8988T (cell line): Measurements from ENCODE around the gene RANBP17.
"Not testable (repeated sequence)": the region's sequence is repeated elsewhere in the genome, so short reads cannot be mapped to it uniquely, and the experiment has no call there.

Source experiments
- DNase-seq: peaks from one replicate; pipeline ENCODE4 v3.0.0; 2011

Gene RANBP17

DNA sequence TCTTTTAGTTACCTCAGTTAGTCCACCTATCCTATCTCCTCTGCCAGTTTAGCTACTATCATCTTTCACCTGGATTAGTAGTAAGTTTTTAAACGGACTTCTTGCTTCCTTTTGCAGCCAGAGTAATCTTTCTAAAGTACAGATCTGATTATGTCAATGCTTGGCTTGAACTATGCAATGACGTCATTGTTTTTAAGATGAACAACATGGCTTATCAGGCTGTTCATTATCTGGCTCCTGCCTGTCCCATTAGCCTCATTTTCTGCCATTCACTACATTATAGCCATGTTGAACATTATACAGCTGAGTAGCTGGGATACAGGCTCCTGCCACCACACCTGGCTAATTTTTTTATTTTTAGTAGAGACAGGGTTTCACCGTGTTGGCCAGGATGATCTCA is 98.7 kb downstream of the RANBP17 start:
- no peak for DNase-seq

DNA sequence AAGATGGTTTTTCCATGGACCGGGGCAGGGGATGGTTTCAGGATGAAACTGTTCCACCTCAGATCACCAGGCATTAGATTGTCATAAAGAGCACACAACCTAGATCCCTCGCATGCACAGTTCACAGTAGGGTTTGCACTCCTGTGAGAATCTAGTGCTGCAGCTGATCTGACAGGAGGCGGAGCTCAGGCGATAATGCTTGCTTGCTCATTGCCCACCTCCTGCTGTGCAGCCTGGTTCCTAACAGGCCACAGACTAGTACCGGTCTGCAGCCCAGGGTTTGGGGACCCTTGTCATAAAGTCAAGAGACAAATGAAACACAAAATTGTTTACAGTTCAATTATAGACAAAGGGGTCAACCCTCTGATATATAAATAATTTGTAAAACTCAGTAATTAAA is 101.7 kb downstream of the RANBP17 start:
- no peak for DNase-seq

GRCh38 chr5:170974461-170974860 is 112.6 kb downstream of the RANBP17 start:
- no peak for DNase-seq

DNA sequence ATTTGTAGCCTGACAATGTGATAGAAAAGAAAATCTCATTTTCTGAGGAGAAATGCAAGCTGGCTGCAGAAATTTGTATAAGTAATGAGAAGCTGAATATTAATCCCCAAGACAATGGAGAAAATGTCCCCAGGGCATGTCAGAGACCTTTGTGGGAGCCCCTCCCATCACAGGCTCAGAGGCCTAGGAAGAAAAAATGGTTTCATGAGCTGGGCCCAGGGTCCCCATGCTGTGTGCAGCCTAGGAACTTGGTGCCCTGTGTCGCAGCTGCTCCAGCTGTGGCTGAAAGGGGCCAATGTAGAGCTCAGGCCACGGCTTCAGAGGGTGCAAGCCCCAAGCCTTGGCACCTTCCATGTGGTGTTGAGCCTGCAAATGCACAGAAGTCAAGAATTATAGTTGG is 118.4 kb downstream of the RANBP17 start:
- not testable (repeated sequence) for DNase-seq

DNA sequence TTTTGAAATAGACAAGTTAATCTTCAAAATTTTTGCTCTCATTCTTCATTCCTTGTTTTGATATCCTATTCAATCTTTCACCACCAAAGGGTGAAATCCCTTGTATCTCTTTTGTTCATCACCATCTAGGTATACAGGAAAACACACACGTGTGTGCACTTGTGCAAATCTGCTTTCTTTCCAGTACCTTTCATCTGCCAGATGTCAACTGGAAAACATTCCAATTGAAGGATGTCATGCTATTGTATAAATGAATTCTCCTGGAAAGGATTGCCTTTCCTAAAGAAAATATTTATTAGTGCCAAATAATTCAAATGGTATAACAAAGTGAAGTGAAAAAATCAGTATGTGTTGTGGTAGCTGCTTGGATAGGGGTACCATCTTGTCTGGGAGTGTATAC is 123.7 kb downstream of the RANBP17 start:
- no peak for DNase-seq

- DNase-seq, result no peak
These were observed 124.8 kb downstream of the RANBP17 start for GRCh38 chr5:170986598-170986997.

DNA sequence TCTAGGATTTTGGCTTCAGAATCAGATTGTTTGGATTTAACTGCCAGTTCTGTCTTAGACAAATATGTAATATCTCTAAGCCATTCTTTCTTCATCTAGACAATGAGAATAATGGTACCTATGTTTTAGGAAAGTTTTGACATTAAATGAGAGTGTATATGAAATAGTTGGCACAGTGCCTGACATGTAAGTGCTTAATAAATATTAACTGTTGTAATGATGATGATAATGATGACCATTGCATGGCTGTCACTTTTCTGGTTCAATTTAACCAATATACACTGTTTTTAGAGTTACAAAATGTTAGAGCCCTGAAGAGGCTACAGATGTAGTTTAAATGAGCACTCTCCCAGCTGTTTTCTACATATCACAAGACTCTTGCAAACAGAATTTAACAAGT is 131.7 kb downstream of the RANBP17 start:
- DNase-seq, result no peak

GRCh38 chr5:171010086-171010485 is 148.3 kb downstream of the RANBP17 start:
- DNase-seq, result no peak

- no peak for DNase-seq
These were observed 149.0 kb downstream of the RANBP17 start for GRCh38 chr5:171010816-171011215.

DNA sequence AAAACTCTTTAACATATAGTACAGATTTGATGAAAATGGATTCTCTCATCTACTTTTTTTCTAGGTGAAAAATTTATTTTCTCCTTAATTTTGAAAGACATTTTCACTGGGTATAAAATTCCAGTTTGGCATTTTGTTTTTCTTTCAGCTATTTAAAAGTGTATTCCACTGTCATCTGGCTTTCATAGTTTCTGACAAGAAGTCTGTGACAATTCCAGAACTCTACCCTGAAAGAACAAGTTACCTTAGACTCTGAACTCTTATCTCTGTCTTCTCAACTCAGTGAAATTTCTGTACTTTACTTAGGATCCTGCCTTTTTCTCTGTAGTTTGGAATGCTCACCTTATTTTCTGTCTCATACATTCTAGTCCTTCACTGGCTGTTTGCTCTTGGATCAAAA is 161.7 kb downstream of the RANBP17 start:
- DNase-seq, result no peak

DNA sequence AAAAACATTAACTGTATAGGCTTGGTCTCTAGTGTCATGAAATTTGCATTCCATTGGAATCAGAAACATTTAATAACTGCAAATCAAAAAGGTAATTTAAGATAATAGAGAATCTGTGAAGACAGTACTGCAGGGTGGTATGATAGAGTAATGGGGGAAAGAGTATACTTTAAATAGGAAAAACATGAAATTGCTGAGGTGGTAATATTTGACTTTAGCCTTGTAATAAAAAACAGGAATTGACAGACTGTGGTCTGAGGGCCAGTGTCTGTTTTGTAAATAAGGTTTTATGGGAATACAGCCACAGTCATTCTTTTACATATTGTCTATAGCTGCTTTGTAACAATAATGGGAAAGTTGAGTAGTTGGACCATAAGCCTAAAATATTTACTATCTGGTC is 162.3 kb downstream of the RANBP17 start:
- DNase-seq, result no peak

DNA sequence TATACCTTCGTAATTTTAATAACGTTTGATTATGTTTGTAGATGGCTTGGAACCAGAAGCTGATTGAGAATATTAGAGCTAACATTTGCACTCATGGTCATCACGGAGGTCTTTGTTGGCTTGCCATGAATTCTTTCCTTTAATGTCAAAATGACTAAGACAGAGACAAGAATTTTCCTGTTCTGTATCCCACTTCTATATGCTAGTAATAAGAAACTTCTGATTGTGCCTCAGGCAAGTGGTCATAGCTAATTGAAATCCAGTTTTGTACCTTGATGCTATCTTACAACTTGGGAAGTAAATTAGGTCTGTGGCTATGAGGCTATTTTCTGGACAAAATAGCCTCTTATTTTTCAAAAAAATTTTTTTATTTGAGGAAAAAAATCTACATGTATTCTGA is 167.6 kb downstream of the RANBP17 start:
- DNase-seq, result no peak

DNA sequence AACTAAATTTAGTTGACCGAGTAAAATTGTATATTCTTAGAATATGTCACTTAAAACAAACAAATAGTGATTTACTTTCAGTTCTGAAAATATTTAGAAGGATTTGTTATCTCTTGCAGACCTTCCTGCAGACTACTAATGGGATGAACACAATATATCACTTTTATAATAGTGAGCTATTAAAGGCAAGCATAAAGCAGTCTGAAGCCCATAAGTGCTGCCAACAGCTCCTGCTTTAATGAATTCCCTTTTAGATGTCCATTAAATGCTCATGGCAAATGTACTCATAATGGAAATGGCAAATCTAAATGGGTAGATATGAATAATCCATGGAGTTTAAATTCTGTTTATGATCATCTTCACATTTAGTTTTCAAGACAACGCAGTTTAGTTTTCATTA is 170.2 kb downstream of the RANBP17 start:
- DNase-seq, result no peak

DNA sequence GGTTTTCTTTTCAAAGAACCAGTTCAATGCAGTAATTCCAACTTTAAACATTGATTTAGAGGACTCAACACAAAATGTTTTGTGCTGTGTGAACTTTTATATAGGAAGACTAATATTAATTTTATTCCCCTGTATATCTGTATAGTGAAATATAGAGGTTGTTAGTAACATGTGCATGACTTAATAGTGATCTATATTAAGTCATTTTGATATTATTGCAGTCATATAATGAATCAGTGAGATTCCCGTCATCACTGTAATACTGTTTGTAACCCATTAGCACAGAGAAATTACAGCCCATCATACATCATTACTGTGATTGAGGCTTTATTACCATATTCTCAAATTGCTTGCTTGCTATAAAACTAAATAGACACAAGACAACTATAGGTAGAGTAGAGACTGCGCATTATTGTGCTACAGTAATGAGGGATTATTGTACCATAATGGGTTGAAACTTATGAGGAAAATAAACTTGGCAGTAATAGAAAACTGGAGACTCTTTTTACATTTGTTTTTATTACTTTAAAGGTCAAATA is 170.7 kb downstream of the RANBP17 start:
- DNase-seq, result no peak

DNA sequence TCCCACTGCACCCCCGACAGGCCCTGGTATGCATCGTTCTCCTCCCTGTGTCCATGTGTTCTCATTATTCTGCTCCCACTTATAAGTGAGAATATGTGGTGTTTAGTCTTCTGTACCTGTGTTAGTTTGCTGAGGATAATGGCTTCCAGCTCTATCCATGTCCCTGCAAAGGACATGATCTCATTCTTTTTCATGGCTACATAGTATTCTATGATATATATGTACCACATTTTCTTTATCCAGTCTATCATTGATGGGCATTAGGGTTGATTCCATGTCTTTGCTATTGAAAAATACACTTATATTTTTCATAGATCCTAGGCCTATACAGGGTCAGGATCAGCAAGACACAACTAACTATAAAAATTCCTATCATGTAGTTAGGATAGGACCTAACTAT is 180.1 kb downstream of the RANBP17 start:
- not testable (repeated sequence) for DNase-seq

- no peak for DNase-seq
These were observed 189.1 kb downstream of the RANBP17 start for GRCh38 chr5:171050916-171051315.

DNA sequence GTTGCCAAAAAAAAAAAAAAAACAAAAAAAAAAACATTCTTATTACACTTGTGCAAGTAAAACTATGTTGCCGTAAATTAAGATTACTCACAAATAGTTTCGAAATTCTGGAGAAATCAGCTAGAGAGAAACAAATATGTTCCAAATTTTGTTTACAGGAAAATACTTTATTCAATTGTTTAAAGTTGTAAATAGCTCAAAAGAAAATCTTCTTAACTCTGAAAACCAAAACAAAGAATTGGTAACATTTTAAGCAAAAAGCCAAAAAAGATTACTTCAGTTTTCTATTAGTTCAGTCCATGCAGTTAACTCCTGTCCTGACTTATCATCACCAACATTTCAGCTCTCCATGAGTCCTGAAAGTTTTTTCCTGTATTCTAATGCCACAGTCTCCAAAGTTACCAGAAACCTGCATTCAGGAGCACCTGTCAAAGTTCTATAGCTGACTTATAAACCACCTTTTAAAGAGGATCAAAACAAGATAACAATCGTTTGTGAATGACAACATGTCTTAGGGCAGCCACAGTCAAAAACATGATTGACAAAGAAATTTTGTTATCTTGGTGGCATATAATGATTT is 194.1 kb downstream of the RANBP17 start:
- no peak for DNase-seq

DNA sequence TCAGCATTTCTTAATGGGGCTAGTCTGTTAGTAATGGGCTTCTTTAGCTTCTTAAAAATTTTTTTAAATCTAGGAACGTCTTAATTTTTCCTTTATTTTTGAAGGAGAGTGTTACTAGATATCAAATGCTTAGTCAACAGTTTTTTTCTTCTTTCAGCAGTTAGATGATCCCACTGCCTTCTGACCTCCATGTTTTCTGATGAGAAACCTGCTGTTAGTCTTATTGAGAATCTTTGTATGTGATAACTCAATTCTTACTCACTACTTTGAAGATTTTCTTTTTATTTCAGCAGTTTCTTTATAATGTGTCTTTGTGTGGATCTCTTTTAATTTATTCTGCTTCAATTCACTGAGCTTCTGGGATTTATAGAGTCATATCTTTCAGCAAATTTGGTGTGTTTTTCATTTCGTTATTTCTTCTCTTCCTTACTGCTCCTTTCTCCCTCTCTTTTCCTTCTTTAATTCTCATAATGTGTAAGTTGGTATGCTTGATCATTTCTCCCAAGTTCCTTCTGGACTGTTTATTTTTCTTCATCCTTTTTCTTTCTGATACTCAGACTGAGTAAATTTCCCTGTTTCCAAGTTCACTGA is 205.8 kb downstream of the RANBP17 start:
- DNase-seq, result no peak

- no peak for DNase-seq
These were observed 212.9 kb downstream of the RANBP17 start for GRCh38 chr5:171074747-171075146.

DNA sequence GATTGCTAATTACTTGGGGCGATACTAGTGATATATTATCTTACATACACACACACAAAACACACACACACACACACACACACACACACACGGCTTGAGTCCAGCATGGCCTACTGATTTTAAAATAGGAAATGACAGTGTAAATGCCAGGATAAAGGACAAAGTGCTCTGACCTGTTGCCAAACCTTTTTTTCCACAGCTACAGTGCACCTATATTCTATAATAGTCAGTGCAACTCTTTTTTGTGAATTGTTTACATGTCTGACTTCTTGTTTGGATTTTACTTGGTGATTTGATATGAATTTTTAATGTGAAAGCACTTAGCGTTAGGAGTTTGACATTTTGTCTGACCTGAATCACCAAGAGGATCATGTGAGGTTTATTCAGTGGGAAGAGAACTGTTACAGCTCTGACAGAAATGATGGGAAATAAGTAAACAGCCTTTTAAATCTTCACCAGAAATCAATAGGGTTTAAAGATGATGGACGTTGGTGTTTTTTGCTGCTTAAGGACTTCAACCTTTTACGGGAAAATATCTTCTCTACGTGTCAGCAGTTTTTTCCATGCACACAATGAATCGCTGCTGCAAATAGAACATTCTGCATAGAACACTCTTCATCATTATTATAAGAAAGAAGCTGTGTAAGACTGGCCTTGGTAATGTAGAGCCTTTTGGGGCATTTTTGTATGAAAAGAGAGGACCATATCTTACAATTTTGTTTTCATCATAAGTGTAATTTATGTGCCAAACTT is 218.5 kb downstream of the RANBP17 start:
- no peak for DNase-seq

DNA sequence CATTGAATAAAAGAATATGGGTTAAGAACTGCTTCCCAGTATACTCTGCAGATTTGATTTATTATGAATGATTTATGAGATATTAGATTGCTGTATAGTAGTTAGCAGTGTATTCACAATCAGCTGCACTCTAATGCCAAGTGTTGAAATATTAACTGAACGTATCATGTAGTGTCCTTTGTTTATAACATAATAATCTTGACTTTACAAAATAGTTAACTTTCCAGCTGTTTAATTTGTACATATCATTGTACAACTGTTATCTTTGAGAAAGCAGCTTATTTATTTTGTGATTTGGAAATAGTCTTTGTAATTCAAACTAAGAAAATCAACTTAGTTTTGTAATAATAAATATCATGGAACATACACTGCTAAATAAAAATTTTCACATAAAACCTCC is 219.5 kb downstream of the RANBP17 start:
- no peak for DNase-seq

- DNase-seq, result no peak
These were observed 230.4 kb downstream of the RANBP17 start for GRCh38 chr5:171092194-171092593.

- no peak for DNase-seq
These were observed 231.8 kb downstream of the RANBP17 start for GRCh38 chr5:171093598-171093997.

GRCh38 chr5:171094356-171094755 is 232.5 kb downstream of the RANBP17 start:
- DNase-seq, result no peak
